Measurements from ENCODE around the gene STX16. TPM values are rescaled to one million over a fixed set of nuclear protein-coding genes. Genes with fewer than 3 reads are reported as not detected.

Gene STX16
- total RNA-seq, 1 donor from 2014 or later, result 50.4 TPM

- Mint-ChIP-seq H3K9me3 (ENCODE audit: low read depth) (no peaks in the 10 kb centered on the region), H3K4me3 (ENCODE audit: unreplicated experiment) (no peak overlapping the region), H3K27ac (ENCODE audit: unreplicated experiment) (no peak overlapping the region), H3K27me3 (ENCODE audit: low read depth) (no peaks in the 10 kb centered on the region), H3K36me3 (ENCODE audit: low read depth) (no peaks in the 10 kb centered on the region), H3K4me1 (ENCODE audit: low read depth) (peaks cover 47% of the 10 kb centered on the region)
- DNase-seq (ENCODE audit: low spot score), result no peak
- TF ChIP-seq CTCF (IDR thresholded peaks at IDR 0.05), result no peak
Observed at GRCh38 chr20:58654337-58654736, 3.3 kb downstream of the STX16 start.

- H3K27me3 Mint-ChIP-seq (ENCODE audit: low read depth), result no peaks in the 10 kb centered on the region
- H3K4me1 Mint-ChIP-seq (ENCODE audit: low read depth), result peaks cover 47% of the 10 kb centered on the region
- no peak overlapping the region for H3K4me3 Mint-ChIP-seq (ENCODE audit: unreplicated experiment)
Observed at GRCh38 chr20:58655328-58656107, 4.4 kb downstream of the STX16 start.

GRCh38 chr20:58656831-58657230 lies 5.7 kb downstream of the STX16 start:
- no peaks in the 10 kb centered on the region for H3K27me3 Mint-ChIP-seq (ENCODE audit: low read depth)
- no peak overlapping the region for H3K4me3 Mint-ChIP-seq (ENCODE audit: unreplicated experiment)
- H3K36me3 Mint-ChIP-seq (ENCODE audit: low read depth), result peaks cover 2% of the 10 kb centered on the region
- no peak for DNase-seq (ENCODE audit: low spot score)
- TF ChIP-seq CTCF (IDR thresholded peaks at IDR 0.05), result no peak
- H3K4me1 Mint-ChIP-seq (ENCODE audit: low read depth), result peaks cover 47% of the 10 kb centered on the region
- no peak overlapping the region for H3K27ac Mint-ChIP-seq (ENCODE audit: unreplicated experiment)
- H3K9me3 Mint-ChIP-seq (ENCODE audit: low read depth), result no peaks in the 10 kb centered on the region

More at GRCh38 chr20:58655328-58656107, 4.4 kb downstream of the STX16 start:
- TF ChIP-seq CTCF (IDR thresholded peaks at IDR 0.05), result no peak
- no peak for DNase-seq (ENCODE audit: low spot score)
- Mint-ChIP-seq H3K36me3 (ENCODE audit: low read depth) (no peaks in the 10 kb centered on the region), H3K9me3 (ENCODE audit: low read depth) (no peaks in the 10 kb centered on the region), H3K27ac (ENCODE audit: unreplicated experiment) (no peak overlapping the region)

- H3K4me3 Mint-ChIP-seq (ENCODE audit: unreplicated experiment), result no peak overlapping the region
Observed at GRCh38 chr20:58657262-58657661, 6.2 kb downstream of the STX16 start.

GRCh38 chr20:58657986-58658385 lies 6.9 kb downstream of the STX16 start:
- peaks cover 42% of the 10 kb centered on the region for H3K4me1 Mint-ChIP-seq (ENCODE audit: low read depth)
- H3K27me3 Mint-ChIP-seq (ENCODE audit: low read depth), result no peaks in the 10 kb centered on the region
- H3K9me3 Mint-ChIP-seq (ENCODE audit: low read depth), result no peaks in the 10 kb centered on the region
- H3K36me3 Mint-ChIP-seq (ENCODE audit: low read depth), result peaks cover 5% of the 10 kb centered on the region
- no peak overlapping the region for H3K4me3 Mint-ChIP-seq (ENCODE audit: unreplicated experiment)
- H3K27ac Mint-ChIP-seq (ENCODE audit: unreplicated experiment), result no peak overlapping the region
- DNase-seq (ENCODE audit: low spot score), result no peak
- no peak for TF ChIP-seq CTCF (IDR thresholded peaks at IDR 0.05)

More at GRCh38 chr20:58657262-58657661, 6.2 kb downstream of the STX16 start:
- no peak for DNase-seq (ENCODE audit: low spot score)
- Mint-ChIP-seq H3K9me3 (ENCODE audit: low read depth) (no peaks in the 10 kb centered on the region), H3K27me3 (ENCODE audit: low read depth) (no peaks in the 10 kb centered on the region), H3K4me1 (ENCODE audit: low read depth) (peaks cover 47% of the 10 kb centered on the region), H3K36me3 (ENCODE audit: low read depth) (peaks cover 5% of the 10 kb centered on the region), H3K27ac (ENCODE audit: unreplicated experiment) (peak overlapping the region; percentile 45)
- TF ChIP-seq CTCF (IDR thresholded peaks at IDR 0.05), result no peak
